IPS-11a (cell line): ENCODE data around the gene CYP46A1.
"Not testable (repeated sequence)": the region's sequence is repeated elsewhere in the genome, so short reads cannot be mapped to it uniquely, and the experiment has no call there.

Source experiments
- H3K4me3 ChIP-seq: one replicate; pipeline ENCODE4 v1.5.1; 2013; ENCODE audit warnings: low read depth, low read length, control low read depth

The CYP46A1 gene

DNA sequence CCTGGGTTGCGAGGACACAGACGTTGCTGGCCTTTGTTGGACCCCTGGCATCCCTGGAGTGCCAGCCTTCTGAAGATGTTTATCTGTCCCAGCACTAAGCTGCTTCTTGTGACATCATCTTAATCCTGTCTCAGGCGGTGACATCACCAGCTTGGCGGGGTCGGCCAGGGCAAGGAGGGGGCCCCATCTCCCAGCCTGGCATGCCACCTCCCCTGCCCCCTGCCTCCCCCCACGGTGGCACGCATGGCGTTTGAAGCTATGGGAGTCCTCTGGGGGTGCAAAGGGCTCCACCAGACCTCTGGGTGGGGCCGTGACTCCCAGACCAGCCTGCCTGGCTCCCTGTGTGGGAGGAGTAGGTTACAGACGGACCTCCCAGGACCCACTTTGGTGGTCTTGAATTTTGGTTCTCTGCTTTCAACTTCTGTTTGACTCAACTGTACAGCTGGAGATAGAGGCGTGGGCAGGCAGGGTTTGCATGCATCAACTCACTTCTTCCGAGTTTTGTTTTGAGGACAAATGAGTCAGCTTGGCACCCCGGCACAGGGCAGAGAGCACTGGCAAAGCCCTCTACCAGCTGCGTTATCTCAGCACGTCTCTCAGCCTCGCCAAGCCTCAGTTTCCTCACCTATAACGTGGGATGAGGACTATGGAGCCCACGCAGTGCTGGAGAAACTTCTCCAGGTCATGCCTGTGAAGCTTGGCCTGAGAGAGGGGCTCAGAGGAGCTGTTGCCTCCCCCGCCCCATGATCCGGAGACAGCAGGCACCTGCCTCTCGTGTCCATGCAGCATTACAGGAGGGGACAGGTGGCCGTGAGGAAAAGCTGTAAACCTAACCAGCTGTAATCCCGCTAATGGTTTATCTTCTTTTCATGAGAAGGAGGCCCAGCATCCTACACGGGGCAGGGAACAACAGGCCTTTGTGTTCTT, 70.3 kb downstream of the CYP46A1 start:
- no peak overlapping the region for H3K4me3 ChIP-seq

DNA sequence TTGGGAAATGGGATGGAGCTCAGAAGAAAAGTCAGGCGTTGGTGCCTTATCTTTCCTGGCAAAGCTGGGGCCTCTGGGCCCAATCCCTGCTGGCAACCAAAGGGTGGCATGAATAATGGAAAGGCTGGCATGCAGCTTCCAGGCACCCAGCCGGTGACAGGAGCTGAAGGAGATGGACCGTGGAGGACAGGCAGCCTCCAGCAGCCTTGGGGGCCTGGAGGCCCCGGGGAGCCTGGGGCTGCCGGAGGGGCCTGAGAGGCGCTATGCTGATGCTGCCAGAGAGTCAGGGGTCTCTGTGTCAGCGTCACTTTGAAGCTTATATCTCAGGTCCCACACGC, 70.9 kb downstream of the CYP46A1 start:
- H3K4me3 ChIP-seq = no peak overlapping the region

GRCh38 chr14:99755629-99756603, 71.8 kb downstream of the CYP46A1 start:
- H3K4me3 ChIP-seq = no peak overlapping the region

DNA sequence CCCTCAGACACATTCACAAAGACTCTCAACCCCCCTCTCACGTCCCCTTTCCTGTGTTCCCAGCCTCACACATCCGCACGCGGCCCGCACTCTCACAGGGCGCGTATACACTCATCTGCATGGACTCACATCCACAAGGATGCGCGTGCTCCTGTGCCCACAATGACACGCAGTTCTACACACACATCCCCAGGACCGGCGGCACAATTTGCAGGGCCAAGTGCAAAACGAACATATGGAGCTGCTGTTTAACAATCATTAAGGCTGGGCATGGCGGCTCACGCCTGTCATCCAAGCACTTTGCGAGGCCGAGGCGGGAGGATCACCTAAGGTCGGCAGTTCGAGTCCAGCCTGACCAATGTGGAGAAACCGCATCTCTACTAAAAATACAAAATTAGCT, 72.7 kb downstream of the CYP46A1 start:
- no peak overlapping the region for H3K4me3 ChIP-seq

DNA sequence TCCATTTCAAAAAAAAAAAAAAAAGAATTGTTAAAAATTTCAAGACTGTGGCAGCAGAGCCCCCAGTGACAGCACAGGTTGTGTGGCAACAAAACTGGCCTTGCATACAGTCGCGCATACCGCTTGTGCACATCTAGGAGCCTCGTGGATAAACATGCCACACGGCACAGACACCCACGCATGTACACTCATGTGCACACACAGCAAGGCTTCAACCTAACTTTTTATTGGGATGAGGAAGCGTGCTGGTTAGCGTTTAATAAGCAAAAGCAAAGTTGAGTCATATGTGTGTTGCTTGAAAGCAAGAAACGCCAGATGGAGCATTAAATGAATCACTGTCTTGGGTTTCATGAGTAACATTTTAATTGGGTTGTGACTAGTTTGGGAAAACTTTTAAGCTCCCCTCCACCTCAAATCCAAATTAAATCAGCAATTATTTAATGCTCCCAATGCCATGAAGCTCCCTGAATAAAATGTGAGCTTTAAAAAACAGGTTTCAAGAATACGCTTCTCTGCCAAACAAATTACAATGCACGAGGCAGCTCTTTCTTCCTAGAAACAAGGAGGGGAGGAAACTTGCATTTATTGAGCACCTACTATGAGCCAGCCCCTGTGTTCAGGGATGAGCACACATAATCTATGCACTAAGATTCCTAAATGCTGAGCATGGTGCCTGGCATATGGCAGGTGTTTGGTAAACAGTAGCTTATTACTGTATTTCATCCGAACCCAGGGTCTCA, 73.4 kb downstream of the CYP46A1 start:
- H3K4me3 ChIP-seq = no peak overlapping the region

DNA sequence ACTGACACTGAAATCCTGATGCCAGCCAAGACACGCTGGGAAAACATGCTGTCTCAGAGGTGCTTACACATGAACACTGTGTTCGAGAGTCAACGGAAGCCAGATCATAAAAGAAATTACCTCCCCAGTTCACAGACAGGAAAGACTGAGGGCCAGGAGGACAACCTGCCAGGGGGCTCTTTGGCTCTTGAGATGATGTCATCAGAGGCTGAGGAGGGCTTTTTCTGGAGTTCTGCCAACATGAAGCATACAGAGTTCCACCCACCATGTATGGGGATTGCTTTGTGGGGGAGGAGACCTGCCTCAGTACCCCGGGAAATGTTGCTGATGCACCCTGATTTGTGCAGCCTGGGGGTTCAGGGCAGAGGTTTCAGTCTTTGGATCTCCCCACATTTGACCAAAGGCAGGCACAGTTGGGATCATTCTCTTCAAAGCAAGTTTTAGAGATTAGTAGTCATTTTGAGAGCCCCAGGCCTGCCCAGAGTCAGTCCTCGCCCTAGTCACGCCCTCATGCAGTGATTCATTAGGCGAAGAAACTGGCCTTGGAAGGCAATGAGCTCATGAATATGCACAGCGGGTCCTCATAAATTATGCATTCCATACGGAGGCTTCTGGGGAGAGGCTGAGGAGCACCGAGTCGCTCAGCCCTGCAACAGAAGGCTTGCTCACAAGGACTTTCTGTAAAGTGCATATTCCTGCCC, 74.2 kb downstream of the CYP46A1 start:
- no peak overlapping the region for H3K4me3 ChIP-seq

- H3K4me3 ChIP-seq = no peak overlapping the region
Observed at GRCh38 chr14:99758872-99759545, 74.9 kb downstream of the CYP46A1 start.

DNA sequence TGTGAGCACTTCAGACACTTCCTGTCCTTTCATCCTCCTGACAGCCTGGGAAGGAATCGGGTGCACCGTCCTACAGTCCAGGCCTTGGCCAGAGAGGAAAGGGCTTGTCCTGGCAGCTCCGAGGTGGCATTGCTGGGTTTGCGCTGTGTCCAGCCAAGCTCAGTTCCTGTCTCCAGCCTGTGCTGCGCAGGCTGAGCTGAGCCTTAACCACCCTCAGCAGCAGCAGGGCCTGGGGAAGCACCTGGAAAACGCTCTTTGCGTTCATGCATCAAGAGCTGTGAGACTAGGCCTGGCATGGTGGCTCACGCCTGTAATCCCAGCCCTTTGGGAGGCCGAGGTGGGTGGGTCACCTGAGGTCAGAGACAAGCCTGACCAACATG, 75.4 kb downstream of the CYP46A1 start:
- H3K4me3 ChIP-seq = no peak overlapping the region

GRCh38 chr14:99760817-99761216, 76.7 kb downstream of the CYP46A1 start:
- H3K4me3 ChIP-seq = no peak overlapping the region

- H3K4me3 ChIP-seq = not testable (repeated sequence)
Observed at GRCh38 chr14:99762911-99763310, 78.8 kb downstream of the CYP46A1 start.

- no peak overlapping the region for H3K4me3 ChIP-seq
Observed at GRCh38 chr14:99763527-99764221, 79.6 kb downstream of the CYP46A1 start.

GRCh38 chr14:99764222-99764706, 80.2 kb downstream of the CYP46A1 start:
- H3K4me3 ChIP-seq = no peak overlapping the region

DNA sequence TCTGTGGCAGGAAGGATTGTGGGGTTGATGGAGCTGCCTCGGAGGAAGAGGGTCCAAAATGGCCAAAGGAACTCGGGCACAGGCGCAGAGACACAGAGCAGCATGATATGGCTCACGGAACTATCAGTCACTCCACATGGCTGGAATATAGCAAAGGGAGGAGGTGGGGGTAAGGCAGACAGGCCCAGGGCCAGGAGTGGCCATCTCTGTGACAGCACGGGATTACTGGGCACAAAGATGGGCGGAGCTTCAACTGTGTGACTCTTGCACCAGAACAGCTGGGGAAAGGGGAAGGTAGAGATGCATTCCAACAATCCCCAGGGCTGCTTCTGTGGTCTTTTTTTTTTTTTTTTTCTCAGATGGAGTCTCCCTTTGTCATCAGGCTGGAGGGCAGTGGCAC, 84.3 kb downstream of the CYP46A1 start:
- H3K4me3 ChIP-seq = no peak overlapping the region

- H3K4me3 ChIP-seq = no peak overlapping the region
Observed at GRCh38 chr14:99769123-99769522, 85.0 kb downstream of the CYP46A1 start.

DNA sequence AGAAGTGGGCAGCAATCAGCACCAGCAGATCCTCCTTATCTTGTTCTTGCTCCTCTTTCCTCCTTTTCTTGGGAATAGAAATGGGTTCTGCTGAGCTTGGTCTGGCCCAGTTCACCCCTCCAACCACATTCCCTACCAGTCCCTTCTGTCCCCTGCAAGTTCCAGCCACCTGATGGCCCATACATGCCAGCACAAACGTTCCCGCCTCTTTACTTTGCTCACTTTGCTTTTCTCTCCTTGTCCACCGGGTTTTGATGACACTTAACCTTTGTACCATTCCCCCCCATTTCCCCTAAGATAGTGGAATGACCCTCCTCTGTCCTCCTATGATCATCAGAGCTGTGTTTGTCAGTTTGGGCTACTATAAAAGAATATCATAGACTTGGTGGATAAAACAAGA, 85.7 kb downstream of the CYP46A1 start:
- H3K4me3 ChIP-seq = no peak overlapping the region

DNA sequence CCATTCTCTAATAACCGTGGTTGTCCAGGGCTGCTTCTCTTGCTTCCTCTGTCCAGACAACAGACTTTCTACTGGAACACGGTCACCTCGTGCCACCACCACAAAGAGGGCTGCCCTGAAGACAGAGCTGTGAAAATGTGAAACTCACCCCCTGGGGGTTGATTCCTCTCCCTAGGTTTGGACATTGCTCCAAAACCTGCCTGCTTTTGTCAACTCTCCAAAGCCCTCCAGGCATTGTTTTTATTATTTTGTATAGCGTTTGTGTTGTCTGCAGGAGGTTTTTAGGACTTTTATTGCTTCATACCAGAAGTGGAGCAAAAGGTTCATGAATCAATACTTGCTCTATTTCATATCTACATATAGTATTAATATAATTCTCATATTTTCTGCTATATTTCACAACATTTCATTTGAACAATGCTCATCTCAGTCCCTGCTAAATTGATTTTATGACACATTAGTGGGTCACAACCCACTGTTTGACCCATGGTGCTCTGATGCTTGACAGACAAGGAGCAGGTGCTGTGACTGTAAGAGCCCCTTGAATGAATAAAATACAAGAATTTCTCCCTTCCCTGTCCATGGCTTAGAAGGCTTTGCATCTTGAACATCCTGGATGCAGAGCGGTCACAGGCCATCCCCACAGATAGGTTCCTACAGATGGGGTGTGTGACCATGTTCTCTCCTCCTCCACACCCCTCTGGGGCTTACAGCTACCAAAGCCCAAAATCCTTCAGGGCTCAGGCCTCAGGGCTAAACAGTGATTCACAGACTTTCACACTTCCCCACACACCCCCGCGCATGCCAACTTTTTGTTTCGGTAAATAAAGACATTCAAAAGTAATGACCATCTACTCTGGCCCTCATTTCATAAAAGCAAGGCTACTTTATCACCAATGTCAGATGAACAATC, 88.5 kb downstream of the CYP46A1 start:
- H3K4me3 ChIP-seq = no peak overlapping the region

DNA sequence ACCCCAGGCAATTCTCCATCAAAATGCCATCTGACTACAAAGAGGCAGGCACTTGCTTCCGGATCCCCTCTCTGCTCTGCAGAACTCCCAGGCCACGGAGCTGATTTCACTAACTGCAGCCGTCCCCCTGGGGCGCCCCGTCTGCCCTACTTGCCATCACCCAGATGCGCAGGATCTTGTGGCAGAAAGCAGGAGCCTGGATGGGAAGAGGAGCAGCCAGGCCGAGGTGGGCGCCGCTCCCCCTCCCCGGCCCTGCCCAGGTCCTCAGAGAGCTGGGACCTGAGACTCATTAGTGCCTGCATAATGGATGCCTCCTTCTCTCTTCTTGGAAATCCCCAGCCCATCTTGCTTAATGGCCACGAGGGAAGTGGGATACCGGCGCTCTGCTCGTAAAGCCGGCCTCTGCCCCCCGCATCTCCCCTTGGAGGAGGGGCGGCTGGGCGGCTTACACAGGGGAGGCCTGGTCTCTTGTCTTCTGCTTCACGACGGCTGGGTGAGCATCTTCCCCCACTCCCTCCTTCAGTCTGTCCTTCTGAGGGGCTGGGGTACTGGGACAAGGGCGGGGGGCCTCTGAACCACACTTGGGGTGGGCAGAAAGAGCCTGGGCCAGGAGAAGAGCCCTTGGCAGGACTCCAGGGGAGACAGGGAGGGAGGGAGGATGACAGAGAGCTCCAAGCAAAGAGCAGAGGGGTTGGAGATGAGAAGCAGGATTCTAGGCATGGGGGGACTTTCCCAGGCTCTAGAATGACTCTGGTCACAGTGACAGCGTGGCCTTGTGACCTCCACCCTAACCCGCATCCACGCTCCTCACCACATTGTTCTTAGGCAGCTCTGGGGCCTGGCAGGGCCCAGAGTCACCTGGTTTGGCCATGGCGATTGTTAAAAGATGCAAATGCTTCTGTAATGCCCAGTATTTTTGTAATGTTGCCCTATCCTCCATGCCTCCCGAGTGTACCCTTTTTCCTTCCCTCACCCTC, 89.7 kb downstream of the CYP46A1 start:
- H3K4me3 ChIP-seq = no peak overlapping the region
